ENCODE data around the gene TGFBR3L.

DNA sequence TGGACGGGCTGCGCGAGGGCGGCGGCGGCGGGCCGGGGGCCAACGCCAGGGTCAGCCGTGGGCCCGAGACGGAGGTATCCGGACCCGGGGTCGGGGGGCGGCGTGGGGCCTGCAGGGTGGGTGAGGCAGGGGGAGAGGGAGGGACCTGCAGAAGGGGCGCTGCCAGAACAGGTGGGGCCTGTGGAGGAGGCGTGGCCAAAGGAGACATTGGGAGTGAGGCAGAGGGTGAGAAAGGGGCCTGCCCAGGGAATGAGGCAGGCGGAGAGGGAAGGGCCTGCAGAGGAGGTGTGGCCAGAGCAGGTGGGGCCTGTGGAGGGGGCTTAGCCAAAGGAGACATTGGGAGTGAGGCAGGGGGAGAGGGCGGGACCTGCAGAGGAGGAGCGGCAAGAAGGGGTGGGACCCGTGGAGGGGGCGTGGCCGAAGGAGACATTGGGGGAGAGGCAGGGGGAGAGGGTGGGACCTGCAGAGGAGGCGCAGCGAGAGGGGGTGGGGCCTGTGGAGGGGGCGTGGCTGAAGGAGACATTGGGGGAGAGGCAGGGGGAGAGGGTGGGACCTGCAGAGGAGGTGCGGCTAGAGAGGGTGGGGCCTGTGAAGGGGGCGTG is 44.6 kb upstream of the TGFBR3L start:
- TF ChIP-seq, protein P1, sequence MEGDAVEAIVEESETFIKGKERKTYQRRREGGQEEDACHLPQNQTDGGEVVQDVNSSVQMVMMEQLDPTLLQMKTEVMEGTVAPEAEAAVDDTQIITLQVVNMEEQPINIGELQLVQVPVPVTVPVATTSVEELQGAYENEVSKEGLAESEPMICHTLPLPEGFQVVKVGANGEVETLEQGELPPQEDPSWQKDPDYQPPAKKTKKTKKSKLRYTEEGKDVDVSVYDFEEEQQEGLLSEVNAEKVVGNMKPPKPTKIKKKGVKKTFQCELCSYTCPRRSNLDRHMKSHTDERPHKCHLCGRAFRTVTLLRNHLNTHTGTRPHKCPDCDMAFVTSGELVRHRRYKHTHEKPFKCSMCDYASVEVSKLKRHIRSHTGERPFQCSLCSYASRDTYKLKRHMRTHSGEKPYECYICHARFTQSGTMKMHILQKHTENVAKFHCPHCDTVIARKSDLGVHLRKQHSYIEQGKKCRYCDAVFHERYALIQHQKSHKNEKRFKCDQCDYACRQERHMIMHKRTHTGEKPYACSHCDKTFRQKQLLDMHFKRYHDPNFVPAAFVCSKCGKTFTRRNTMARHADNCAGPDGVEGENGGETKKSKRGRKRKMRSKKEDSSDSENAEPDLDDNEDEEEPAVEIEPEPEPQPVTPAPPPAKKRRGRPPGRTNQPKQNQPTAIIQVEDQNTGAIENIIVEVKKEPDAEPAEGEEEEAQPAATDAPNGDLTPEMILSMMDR (conservative IDR thresholded peaks at IDR 0.05; ENCODE audit: low read depth, low read length) = no peak
- no peak for TF ChIP-seq BHLHE40 (IDR thresholded peaks at IDR 0.05; ENCODE audit: low read depth, low read length)
- TF ChIP-seq, protein P2, sequence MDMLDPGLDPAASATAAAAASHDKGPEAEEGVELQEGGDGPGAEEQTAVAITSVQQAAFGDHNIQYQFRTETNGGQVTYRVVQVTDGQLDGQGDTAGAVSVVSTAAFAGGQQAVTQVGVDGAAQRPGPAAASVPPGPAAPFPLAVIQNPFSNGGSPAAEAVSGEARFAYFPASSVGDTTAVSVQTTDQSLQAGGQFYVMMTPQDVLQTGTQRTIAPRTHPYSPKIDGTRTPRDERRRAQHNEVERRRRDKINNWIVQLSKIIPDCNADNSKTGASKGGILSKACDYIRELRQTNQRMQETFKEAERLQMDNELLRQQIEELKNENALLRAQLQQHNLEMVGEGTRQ (IDR thresholded peaks at IDR 0.05; ENCODE audit: low read depth, low read length) = no peak
- TF ChIP-seq CEBPB (IDR thresholded peaks at IDR 0.05; ENCODE audit: low read depth, low read length) = no peak
- TF ChIP-seq RCOR1 (IDR thresholded peaks at IDR 0.05; ENCODE audit: insufficient replicate concordance, low read length) = no peak
- TF ChIP-seq, protein P3, sequence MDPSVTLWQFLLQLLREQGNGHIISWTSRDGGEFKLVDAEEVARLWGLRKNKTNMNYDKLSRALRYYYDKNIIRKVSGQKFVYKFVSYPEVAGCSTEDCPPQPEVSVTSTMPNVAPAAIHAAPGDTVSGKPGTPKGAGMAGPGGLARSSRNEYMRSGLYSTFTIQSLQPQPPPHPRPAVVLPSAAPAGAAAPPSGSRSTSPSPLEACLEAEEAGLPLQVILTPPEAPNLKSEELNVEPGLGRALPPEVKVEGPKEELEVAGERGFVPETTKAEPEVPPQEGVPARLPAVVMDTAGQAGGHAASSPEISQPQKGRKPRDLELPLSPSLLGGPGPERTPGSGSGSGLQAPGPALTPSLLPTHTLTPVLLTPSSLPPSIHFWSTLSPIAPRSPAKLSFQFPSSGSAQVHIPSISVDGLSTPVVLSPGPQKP (IDR thresholded peaks at IDR 0.05; ENCODE audit: borderline replicate concordance, low read depth, low read length) = no peak
- TF ChIP-seq MAZ (IDR thresholded peaks at IDR 0.05; ENCODE audit: borderline replicate concordance, low read depth, low read length) = no peak
- no peak for TF ChIP-seq MAFK (IDR thresholded peaks at IDR 0.05; ENCODE audit: low read depth, low read length)
- TF ChIP-seq POLR2A (IDR thresholded peaks at IDR 0.05; ENCODE audit: low read depth, low read length) = no peak
- TF ChIP-seq FOS (IDR thresholded peaks at IDR 0.05; ENCODE audit: low read depth, low read length) = no peak
- no peak for TF ChIP-seq NFE2L2 (IDR thresholded peaks at IDR 0.05; ENCODE audit: low read depth, low read length)
- no peak for TF ChIP-seq CHD1 (IDR thresholded peaks at IDR 0.05; ENCODE audit: low read depth, low read length)
- TF ChIP-seq SMC3 (IDR thresholded peaks at IDR 0.05; ENCODE audit: low read depth, low read length) = no peak
- no peak for TF ChIP-seq RAD21 (IDR thresholded peaks at IDR 0.05; ENCODE audit: low read length)

All from IMR-90 (cell line).